ENCODE data around the gene ATP9A.
"Not testable (repeated sequence)": the region's sequence is repeated elsewhere in the genome, so short reads cannot be mapped to it uniquely, and the experiment has no call there.

The ATP9A gene

GRCh38 chr20:51571460-51571794, 196.8 kb downstream of the ATP9A start:
- no peak for DNase-seq (ENCODE audit: low spot score)

GRCh38 chr20:51570739-51571459, 197.3 kb downstream of the ATP9A start:
- DNase-seq (ENCODE audit: low spot score), result peak; percentile 56

- DNase-seq (ENCODE audit: low spot score), result no peak
Measured at GRCh38 chr20:51569815-51570738, 198.1 kb downstream of the ATP9A start.

- not testable (repeated sequence) for DNase-seq (ENCODE audit: low spot score)
Measured at GRCh38 chr20:51568533-51568932, 199.7 kb downstream of the ATP9A start.

GRCh38 chr20:51567622-51568021, 200.6 kb downstream of the ATP9A start:
- DNase-seq (ENCODE audit: low spot score), result no peak

- no peak for DNase-seq (ENCODE audit: low spot score)
Measured at GRCh38 chr20:51566594-51566993, 201.6 kb downstream of the ATP9A start.

GRCh38 chr20:51565298-51566144, 202.7 kb downstream of the ATP9A start:
- DNase-seq (ENCODE audit: low spot score), result peak; percentile 60

- peak; percentile 73 for DNase-seq (ENCODE audit: low spot score)
Measured at GRCh38 chr20:51563486-51564332, 204.5 kb downstream of the ATP9A start.

GRCh38 chr20:51563174-51563485, 205.1 kb downstream of the ATP9A start:
- no peak for DNase-seq (ENCODE audit: low spot score)

GRCh38 chr20:51562332-51563173, 205.6 kb downstream of the ATP9A start:
- DNase-seq (ENCODE audit: low spot score), result peak; percentile 89

GRCh38 chr20:51562027-51562331, 206.2 kb downstream of the ATP9A start:
- DNase-seq (ENCODE audit: low spot score), result no peak

GRCh38 chr20:51560550-51561307, 207.5 kb downstream of the ATP9A start:
- no peak for DNase-seq (ENCODE audit: low spot score)

- DNase-seq (ENCODE audit: low spot score), result no peak
Measured at GRCh38 chr20:51560042-51560441, 208.1 kb downstream of the ATP9A start.

GRCh38 chr20:51554538-51555165, 213.5 kb downstream of the ATP9A start:
- no peak for DNase-seq (ENCODE audit: low spot score)

GRCh38 chr20:51553897-51554486, 214.2 kb downstream of the ATP9A start:
- DNase-seq (ENCODE audit: low spot score), result no peak

- no peak for DNase-seq (ENCODE audit: low spot score)
Measured at GRCh38 chr20:51551186-51551585, 217.0 kb downstream of the ATP9A start.

GRCh38 chr20:51549474-51549873, 218.7 kb downstream of the ATP9A start:
- no peak for DNase-seq (ENCODE audit: low spot score)

GRCh38 chr20:51547951-51548350, 220.2 kb downstream of the ATP9A start:
- DNase-seq (ENCODE audit: low spot score), result no peak

Measured in hepatic stellate cell (primary cell).